Measurements from ENCODE around the gene HSP90B1.

Gene HSP90B1

DNA sequence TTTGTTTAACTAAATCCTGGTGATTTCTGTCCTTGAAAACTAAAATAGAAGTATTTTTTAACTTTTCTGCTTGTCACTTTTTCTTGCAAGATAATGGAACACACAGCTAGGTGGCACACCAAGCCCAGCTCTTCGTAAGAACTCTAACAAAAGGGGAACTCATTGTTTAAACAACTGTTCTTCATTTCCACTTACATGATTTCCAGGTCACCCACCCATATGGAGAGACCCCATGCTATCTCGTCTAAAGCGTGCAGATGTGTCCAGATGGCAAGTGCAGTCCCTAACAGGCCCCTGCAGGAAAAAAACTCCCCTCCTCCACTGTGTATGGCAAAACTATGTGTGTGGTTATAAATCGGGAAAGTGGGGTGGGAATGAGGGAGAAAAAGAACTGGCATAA, 45.9 kb upstream of the HSP90B1 start:
- Histone ChIP-seq H3K4me2 (ENCODE audit: low read length, poor library complexity, severe bottlenecking) (no peak overlapping the region), H3K4me3 (ENCODE audit: insufficient read depth in 1 of 2, low read depth in 1 of 2, low read length in 2 of 2) (no peak overlapping the region), H3K23ac (ENCODE audit: low read length in 2 of 2) (no peak overlapping the region), H3K18ac (ENCODE audit: low read depth in 1 of 2, low read length in 2 of 2) (no peak overlapping the region), H3K36me3 (ENCODE audit: control insufficient read depth in 1 of 2, insufficient read depth in 2 of 2, low read depth in 1 of 2, low read length in 2 of 2) (no peaks in the 10 kb centered on the region), H3K14ac (ENCODE audit: low read length in 2 of 2) (no peak overlapping the region), H2BK12ac (ENCODE audit: low read length in 2 of 2) (no peak overlapping the region), H3K4me1 (ENCODE audit: control insufficient read depth, insufficient read depth, low read depth, low read length) (peaks cover 4% of the 10 kb centered on the region), H3K27ac (ENCODE audit: low read length, poor library complexity, severe bottlenecking) (no peak overlapping the region), H2BK5ac (ENCODE audit: low read depth, low read length, poor library complexity, severe bottlenecking) (no peak overlapping the region), H2AFZ (ENCODE audit: low read depth, low read length) (no peak overlapping the region), H2BK15ac (ENCODE audit: low read depth, poor library complexity, severe bottlenecking) (no peak overlapping the region), H4K8ac (ENCODE audit: low read length) (no peak overlapping the region), H4K91ac (ENCODE audit: low read length) (no peak overlapping the region), H2AK5ac (ENCODE audit: low read length, severe bottlenecking) (no peak overlapping the region), H3K9me3 (ENCODE audit: control insufficient read depth, low read length) (no peaks in the 10 kb centered on the region), H3K79me1 (replicated peaks; ENCODE audit: low read length, poor library complexity, severe bottlenecking) (no peaks in the 10 kb centered on the region), H2BK120ac (ENCODE audit: low read depth, low read length) (no peak overlapping the region), H3K4ac (ENCODE audit: low read depth in 1 of 2, low read length in 2 of 2) (no peak overlapping the region), H3K9ac (ENCODE audit: low read length) (no peak overlapping the region), H3K27me3 (ENCODE audit: control insufficient read depth in 1 of 2, insufficient read depth in 1 of 2, low read length in 2 of 2) (no peaks in the 10 kb centered on the region)
- WGBS = 14% methylated on average over 1 of the region's 4 CpGs
- DNase-seq = peak; percentile 45

- Histone ChIP-seq H4K91ac (ENCODE audit: low read length) (no peak overlapping the region), H3K27ac (ENCODE audit: low read length, poor library complexity, severe bottlenecking) (no peak overlapping the region), H3K14ac (ENCODE audit: low read length in 2 of 2) (no peak overlapping the region), H2AFZ (ENCODE audit: low read depth, low read length) (no peak overlapping the region), H3K18ac (ENCODE audit: low read depth in 1 of 2, low read length in 2 of 2) (no peak overlapping the region), H3K4me1 (ENCODE audit: control insufficient read depth, insufficient read depth, low read depth, low read length) (no peaks in the 10 kb centered on the region), H3K27me3 (ENCODE audit: control insufficient read depth in 1 of 2, insufficient read depth in 1 of 2, low read length in 2 of 2) (no peaks in the 10 kb centered on the region), H4K8ac (ENCODE audit: low read length) (no peak overlapping the region), H2BK12ac (ENCODE audit: low read length in 2 of 2) (no peak overlapping the region), H3K36me3 (ENCODE audit: control insufficient read depth in 1 of 2, insufficient read depth in 2 of 2, low read depth in 1 of 2, low read length in 2 of 2) (no peaks in the 10 kb centered on the region), H2BK15ac (ENCODE audit: low read depth, poor library complexity, severe bottlenecking) (no peak overlapping the region), H3K23ac (ENCODE audit: low read length in 2 of 2) (no peak overlapping the region), H3K9ac (ENCODE audit: low read length) (no peak overlapping the region), H3K4me2 (ENCODE audit: low read length, poor library complexity, severe bottlenecking) (no peak overlapping the region), H3K9me3 (ENCODE audit: control insufficient read depth, low read length) (no peaks in the 10 kb centered on the region), H2BK120ac (ENCODE audit: low read depth, low read length) (no peak overlapping the region), H2BK5ac (ENCODE audit: low read depth, low read length, poor library complexity, severe bottlenecking) (no peak overlapping the region), H3K4me3 (ENCODE audit: insufficient read depth in 1 of 2, low read depth in 1 of 2, low read length in 2 of 2) (no peak overlapping the region), H3K4ac (ENCODE audit: low read depth in 1 of 2, low read length in 2 of 2) (no peak overlapping the region), H2AK5ac (ENCODE audit: low read length, severe bottlenecking) (no peak overlapping the region), H3K79me1 (replicated peaks; ENCODE audit: low read length, poor library complexity, severe bottlenecking) (no peaks in the 10 kb centered on the region)
- DNase-seq = no peak
- WGBS = 84% methylated on average over 3 of the region's 4 CpGs
Observed at GRCh38 chr12:103886195-103886797, 43.9 kb upstream of the HSP90B1 start.

DNA sequence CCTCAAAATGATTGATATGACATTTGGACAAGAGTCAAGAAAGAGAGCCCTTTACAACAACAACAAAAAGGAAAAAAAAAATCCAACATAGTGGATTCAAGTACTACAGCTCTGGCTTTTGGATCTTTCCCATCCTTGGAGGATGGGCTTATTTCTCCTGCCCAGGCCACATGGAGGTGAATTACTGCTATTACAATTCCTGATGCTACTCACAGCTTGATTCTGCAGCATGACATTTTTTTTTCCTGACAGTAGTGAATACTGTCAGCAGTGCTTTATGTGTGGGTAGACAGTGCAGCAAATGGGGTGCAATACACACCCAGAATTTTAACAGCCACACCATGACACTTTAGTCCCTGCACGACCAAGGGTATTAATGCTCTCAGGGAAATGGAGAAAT, 42.5 kb upstream of the HSP90B1 start:
- H2BK15ac ChIP-seq (ENCODE audit: low read depth, poor library complexity, severe bottlenecking) = no peak overlapping the region
- H3K9ac ChIP-seq (ENCODE audit: low read length) = no peak overlapping the region
- H3K4me2 ChIP-seq (ENCODE audit: low read length, poor library complexity, severe bottlenecking) = no peak overlapping the region
- H2BK12ac ChIP-seq (ENCODE audit: low read length in 2 of 2) = no peak overlapping the region
- no peak overlapping the region for H4K91ac ChIP-seq (ENCODE audit: low read length)
- no peak overlapping the region for H2BK5ac ChIP-seq (ENCODE audit: low read depth, low read length, poor library complexity, severe bottlenecking)
- no peak overlapping the region for H2AK5ac ChIP-seq (ENCODE audit: low read length, severe bottlenecking)
- H3K18ac ChIP-seq (ENCODE audit: low read depth in 1 of 2, low read length in 2 of 2) = no peak overlapping the region
- no peak overlapping the region for H3K27ac ChIP-seq (ENCODE audit: low read length, poor library complexity, severe bottlenecking)
- H3K36me3 ChIP-seq (ENCODE audit: control insufficient read depth in 1 of 2, insufficient read depth in 2 of 2, low read depth in 1 of 2, low read length in 2 of 2) = no peaks in the 10 kb centered on the region
- H3K9me3 ChIP-seq (ENCODE audit: control insufficient read depth, low read length) = no peaks in the 10 kb centered on the region
- H3K4me1 ChIP-seq (ENCODE audit: control insufficient read depth, insufficient read depth, low read depth, low read length) = no peaks in the 10 kb centered on the region
- no peak overlapping the region for H3K14ac ChIP-seq (ENCODE audit: low read length in 2 of 2)
- H2BK120ac ChIP-seq (ENCODE audit: low read depth, low read length) = no peak overlapping the region
- DNase-seq = no peak
- WGBS = 100% methylated on average over 1 of the region's 1 CpG
- H3K4me3 ChIP-seq (ENCODE audit: insufficient read depth in 1 of 2, low read depth in 1 of 2, low read length in 2 of 2) = no peak overlapping the region
- H3K27me3 ChIP-seq (ENCODE audit: control insufficient read depth in 1 of 2, insufficient read depth in 1 of 2, low read length in 2 of 2) = no peaks in the 10 kb centered on the region
- no peak overlapping the region for H3K23ac ChIP-seq (ENCODE audit: low read length in 2 of 2)
- no peak overlapping the region for H2AFZ ChIP-seq (ENCODE audit: low read depth, low read length)
- no peak overlapping the region for H4K8ac ChIP-seq (ENCODE audit: low read length)
- H3K79me1 ChIP-seq (replicated peaks; ENCODE audit: low read length, poor library complexity, severe bottlenecking) = no peaks in the 10 kb centered on the region
- no peak overlapping the region for H3K4ac ChIP-seq (ENCODE audit: low read depth in 1 of 2, low read length in 2 of 2)

- Histone ChIP-seq H3K14ac (ENCODE audit: low read length in 2 of 2) (no peak overlapping the region), H3K36me3 (ENCODE audit: control insufficient read depth in 1 of 2, insufficient read depth in 2 of 2, low read depth in 1 of 2, low read length in 2 of 2) (no peaks in the 10 kb centered on the region), H2AFZ (ENCODE audit: low read depth, low read length) (no peak overlapping the region), H3K9ac (ENCODE audit: low read length) (no peak overlapping the region), H3K27ac (ENCODE audit: low read length, poor library complexity, severe bottlenecking) (no peak overlapping the region), H2BK5ac (ENCODE audit: low read depth, low read length, poor library complexity, severe bottlenecking) (no peak overlapping the region), H3K4ac (ENCODE audit: low read depth in 1 of 2, low read length in 2 of 2) (no peak overlapping the region), H3K18ac (ENCODE audit: low read depth in 1 of 2, low read length in 2 of 2) (no peak overlapping the region), H3K4me1 (ENCODE audit: control insufficient read depth, insufficient read depth, low read depth, low read length) (no peaks in the 10 kb centered on the region), H3K23ac (ENCODE audit: low read length in 2 of 2) (no peak overlapping the region), H3K9me3 (ENCODE audit: control insufficient read depth, low read length) (no peaks in the 10 kb centered on the region), H4K8ac (ENCODE audit: low read length) (no peak overlapping the region), H2AK5ac (ENCODE audit: low read length, severe bottlenecking) (no peak overlapping the region), H2BK12ac (ENCODE audit: low read length in 2 of 2) (no peak overlapping the region), H3K4me2 (ENCODE audit: low read length, poor library complexity, severe bottlenecking) (no peak overlapping the region), H4K91ac (ENCODE audit: low read length) (no peak overlapping the region), H3K27me3 (ENCODE audit: control insufficient read depth in 1 of 2, insufficient read depth in 1 of 2, low read length in 2 of 2) (peaks cover 0 to 7% of the 10 kb centered on the region in 2 experiments), H2BK15ac (ENCODE audit: low read depth, poor library complexity, severe bottlenecking) (no peak overlapping the region), H3K79me1 (replicated peaks; ENCODE audit: low read length, poor library complexity, severe bottlenecking) (no peaks in the 10 kb centered on the region), H3K4me3 (ENCODE audit: insufficient read depth in 1 of 2, low read depth in 1 of 2, low read length in 2 of 2) (no peak overlapping the region), H2BK120ac (ENCODE audit: low read depth, low read length) (no peak overlapping the region)
- WGBS = 71% methylated on average over 2 of the region's 3 CpGs
- DNase-seq = no peak
Observed at GRCh38 chr12:103897316-103897715, 32.9 kb upstream of the HSP90B1 start.

Measured in mesenchymal stem cell (in vitro differentiated cells and primary cell).